Neural progenitor cell (in vitro differentiated cells): Measurements from ENCODE around the gene FBXL4.

Experiments
- CTCF ChIP-seq: fragments of 200-600 bp; sonication (generic); IDR thresholded peaks from 2 replicates; pipeline ENCODE4 v1.5.1; 2017; ENCODE audit warnings: antibody characterized with exemption, mild to moderate bottlenecking
- EZH2 ChIP-seq: fragments of 200-600 bp; sonication (generic); IDR thresholded peaks from 2 replicates; pipeline ENCODE4 v1.6.1; 2017; ENCODE audit warnings: antibody characterized with exemption, mild to moderate bottlenecking, moderate library complexity

- no peak for TF ChIP-seq CTCF
- no peak for TF ChIP-seq EZH2
Observed at GRCh38 chr6:98846021-98846380, 101.7 kb downstream of the FBXL4 start.
